Stimulated activated CD8-positive, alpha-beta memory T cell treated with anti-CD3 and anti-CD28 coated beads, Interleukin-15, amount 100 ng/mL, for 48 hours (primary cell): ENCODE data around the gene STAMBPL1.
"Not testable (repeated sequence)": the region's sequence is repeated elsewhere in the genome, so short reads cannot be mapped to it uniquely, and the experiment has no call there.

ENCODE experiments used
- DNase-seq, 2 donors: peaks; one replicate each; pipeline ENCODE4 v3.0.0-alpha.2; 2020; ENCODE audit warnings: low read depth in 2 of 2

STAMBPL1 gene

DNA sequence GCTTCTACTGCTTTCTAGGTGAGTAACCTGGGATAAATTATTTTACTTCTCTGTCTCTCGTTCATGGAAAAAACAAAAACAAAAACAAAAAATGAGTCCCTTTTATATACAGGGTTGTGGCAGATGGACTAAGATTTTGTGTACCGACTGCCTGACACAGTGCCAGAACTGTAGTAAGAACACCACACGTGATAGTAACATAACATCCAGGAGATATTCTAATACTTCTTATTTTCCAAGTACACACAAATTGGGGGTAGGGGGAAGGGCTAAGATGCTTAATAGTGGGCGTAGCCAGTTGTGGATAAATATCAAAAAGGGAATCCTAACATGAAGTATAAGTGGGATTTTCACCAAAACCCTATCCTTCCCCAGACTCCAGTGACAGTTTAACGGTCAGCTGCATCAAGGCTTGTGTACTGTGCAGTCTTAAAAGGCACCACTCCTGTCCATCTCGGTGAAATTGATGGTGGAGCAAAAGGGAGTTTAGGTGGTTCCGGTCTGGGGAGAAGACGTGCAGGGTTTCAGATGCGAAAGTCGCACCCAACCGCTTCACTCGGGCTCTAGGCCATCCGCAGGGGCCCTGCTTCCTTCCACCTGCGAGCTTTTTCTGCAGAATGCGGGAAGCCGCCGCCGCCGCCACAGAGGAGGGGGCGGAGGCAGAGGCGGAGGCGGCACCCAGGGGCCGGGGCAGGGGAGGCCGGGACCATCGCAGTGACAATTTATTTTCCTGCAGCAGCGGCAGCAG is at the start of gene STAMBPL1:
STAMBPL1 (plus strand) TSS at position 712 of the 748 bp plus-strand sequence. CDS start 21,464 bp downstream, outside the sequence.
- DNase-seq = peak; percentile 70 to 74

DNA sequence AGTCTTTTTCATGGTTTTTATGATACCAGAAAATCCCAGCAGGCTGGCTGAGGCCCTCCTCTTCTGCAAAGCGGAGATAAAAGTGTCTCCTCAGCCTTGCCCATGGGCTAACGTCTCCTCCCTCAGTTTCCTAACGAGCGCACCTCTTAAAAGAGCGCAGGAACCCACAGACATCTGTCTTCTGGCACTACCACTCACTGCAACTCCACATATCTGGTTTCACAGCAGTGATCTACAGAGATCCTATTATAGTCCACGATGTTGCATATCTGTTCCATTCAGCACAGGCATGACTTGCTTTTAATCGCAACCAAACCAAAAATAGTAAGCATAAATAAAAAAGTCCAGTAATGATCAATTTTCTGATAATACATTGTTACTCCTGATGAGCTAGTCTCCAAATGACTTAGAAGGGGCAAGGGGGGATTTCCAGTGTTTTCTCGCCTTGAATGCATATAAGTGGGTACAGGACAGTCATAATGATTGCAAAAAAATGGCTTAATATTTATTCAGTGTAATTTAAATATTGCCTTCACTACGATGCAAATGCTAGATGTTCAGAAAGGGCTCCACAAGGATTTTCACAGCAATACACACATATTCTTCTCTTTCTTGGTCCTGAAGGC is 49.3 kb upstream of the STAMBPL1 start:
- DNase-seq = no peak

DNA sequence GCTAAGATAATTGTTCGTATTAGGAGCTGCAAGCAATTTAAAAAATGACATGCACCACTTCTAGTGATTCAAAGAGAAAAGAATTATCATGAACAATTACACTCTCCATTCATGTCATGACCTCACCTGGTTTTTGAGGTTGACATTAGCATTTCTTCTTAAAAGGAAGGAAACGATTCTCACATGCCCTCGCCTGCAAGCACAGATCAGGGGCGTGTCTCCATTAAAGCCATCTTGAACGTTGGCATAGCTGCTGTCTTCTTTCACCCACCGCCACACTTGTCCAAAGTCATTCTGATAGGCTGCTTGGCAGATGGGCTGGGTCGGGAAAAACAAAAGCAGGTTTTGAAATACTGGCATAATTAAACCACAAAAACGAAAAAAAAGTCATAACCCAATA is 48.3 kb upstream of the STAMBPL1 start:
- DNase-seq = peak in 1 of 2 donors; percentile 41

DNA sequence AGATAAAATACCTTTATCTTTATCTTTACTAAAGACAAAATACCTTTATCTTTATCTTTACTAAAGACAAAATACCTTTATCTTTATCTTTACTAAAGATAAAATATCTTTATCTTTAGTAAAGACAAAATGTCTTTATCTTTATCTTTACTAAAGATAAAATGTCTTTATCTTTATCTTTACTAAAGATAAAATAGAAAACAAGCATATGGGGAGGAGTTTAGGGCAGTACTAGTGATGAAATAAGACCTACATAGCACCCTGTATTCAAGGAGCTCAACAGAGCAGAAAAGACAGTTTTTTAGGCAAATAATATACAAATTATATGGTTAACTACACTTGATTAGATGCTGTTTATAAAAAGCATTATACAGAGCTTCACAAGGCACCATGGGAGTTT is 47.7 kb upstream of the STAMBPL1 start:
- DNase-seq = no peak

DNA sequence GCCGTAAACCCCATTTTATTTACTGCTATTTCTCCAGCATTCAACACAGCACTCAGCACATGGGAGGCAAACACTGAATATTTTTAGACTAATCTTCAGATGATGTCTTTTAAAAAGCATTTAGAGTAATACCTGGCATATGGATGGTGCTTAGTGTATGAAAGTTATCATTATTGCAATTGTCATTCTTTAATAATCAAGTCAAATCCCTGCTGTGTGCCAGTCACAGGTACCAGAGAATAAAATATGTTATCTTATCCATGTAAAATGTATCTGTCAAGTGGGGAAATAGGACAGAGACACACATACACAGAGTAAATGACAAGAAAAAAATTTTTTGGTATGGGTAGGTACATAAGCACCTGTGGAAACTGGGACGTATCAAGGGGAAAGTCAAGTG is 46.9 kb upstream of the STAMBPL1 start:
- no peak for DNase-seq

DNA sequence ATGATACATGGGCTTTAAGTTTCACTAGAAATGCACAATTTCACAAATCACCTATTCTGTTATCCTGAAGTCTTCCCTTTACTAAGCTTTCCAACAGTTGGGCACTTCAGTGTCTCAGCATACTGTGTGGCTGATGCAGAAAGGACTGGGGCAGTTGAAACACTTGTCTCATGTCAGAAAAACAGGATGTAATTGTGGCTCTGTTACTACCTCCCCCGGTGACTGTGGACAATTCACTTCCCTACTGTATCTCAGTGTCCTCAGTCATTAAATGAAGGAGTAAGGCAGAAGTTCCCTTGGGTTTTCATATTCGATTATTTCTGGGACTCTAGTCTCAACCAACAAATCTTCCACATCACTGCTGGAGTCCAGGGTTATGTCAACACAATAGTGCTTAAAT is 46.3 kb upstream of the STAMBPL1 start:
- DNase-seq = no peak

DNA sequence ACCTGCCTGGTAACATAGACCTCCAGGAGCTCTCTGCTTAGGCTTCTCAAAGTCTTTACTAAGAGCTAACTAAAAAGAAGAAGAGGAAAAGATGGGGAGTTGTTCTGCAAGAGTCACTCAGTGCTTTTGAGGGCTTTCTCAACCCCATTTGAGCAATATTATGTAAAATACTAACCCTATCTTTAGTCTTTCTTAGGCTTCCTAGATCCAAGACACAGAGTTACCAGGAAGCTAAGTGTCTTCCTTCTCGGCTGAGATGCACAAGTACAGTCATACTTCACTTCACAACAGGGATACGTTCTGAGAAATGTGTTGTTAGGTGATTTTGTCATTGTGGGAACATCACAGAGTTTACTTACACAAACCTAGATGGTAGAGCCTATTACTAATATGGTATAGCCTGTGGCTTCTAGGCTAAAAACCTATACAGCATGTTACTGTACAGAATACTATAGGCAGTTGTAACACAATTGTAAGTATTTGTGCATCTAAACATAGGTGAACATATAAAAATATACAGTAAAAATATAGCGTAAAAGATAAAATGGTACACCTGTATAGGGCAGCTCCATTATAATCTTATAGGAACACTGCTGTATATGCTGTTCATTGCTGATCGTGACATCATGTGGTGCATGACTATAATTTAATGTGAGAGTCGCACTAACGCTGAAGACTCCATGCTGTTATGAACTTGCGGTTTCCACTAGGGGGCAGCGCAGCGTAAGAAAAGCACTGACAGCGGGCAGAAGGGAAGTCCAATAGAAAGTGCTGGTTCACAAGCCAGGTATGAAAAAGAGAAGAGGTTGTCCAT is 44.7 kb upstream of the STAMBPL1 start:
- DNase-seq = peak; percentile 71 to 72

DNA sequence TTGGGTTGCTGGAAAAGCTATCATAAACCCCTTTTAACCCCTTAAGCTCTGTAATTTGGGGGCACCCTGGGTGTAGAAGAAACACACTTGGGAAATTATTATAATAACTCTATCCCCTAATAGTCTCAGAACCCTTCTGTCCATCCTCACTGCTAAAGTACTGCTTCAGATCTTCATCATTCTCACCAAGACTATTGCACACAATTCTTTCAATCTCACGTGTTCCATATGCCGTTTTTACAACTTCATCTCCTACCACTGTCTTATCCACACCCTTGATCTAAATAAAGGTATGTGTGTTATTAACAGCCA is 44.2 kb upstream of the STAMBPL1 start:
- DNase-seq = no peak

DNA sequence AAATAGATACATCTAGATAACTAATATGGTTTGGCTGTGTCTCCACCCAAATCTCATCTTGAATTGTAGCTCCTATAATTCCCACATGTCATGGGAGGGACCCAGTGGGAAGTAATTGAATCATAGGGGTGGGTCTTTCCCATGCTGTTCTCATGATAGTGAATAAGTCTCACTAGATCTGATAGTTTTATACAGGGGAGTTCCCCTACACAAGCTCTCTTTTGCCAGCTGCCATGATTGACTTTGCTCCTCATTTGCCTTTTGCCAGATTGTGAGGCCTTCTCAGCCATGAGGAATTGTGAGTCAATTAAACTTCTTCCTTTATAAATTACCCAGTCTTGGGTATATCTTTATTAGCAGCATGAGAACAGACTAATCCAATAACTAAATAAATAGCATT is 42.4 kb upstream of the STAMBPL1 start:
- not testable (repeated sequence) for DNase-seq

DNA sequence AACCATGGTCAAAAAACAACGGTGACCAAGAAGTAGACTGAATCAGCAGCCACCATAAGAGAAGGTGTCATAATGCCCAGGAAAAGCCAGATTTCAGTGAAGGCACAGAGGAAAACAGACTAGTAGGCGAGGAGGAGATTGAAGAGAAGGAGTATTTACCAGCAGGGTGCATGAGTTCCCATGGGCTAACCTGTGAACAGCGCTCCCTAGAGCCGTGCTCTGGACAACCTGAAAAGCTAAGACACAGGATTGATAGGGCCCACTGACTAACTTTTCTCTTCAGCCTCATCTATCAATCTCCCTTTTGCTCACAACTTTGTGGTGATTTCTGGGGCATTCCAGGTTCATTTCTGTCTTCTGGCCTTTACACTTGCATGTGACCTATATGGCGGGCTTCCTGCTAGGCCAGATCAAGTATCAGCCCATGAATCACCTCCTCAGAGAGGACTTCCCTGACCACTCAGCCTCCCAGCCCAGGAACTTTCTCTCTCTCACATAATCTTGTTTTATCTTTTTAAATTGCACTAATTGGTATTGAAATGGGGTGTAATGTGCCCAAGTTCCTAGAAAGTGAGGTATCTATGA is 41.2 kb upstream of the STAMBPL1 start:
- DNase-seq = no peak

DNA sequence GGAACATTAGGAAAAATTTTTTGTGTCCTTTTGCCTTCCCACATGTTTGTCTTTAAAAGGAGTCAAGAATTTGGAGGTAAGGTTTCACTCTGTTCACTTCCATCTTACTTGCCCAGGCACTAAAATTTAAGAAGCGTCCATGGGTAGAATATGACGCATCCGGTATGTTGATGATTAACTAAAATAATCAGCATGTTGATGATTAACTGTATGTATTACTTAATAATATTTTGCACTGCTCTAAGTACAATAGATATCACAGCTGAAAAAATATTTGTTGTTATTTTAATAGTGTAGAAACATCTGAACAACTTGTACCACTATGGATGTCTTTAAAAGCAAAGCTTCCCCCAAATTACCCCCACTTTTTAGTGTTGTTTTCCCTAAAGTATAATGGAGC is 39.9 kb upstream of the STAMBPL1 start:
- DNase-seq = no peak

DNA sequence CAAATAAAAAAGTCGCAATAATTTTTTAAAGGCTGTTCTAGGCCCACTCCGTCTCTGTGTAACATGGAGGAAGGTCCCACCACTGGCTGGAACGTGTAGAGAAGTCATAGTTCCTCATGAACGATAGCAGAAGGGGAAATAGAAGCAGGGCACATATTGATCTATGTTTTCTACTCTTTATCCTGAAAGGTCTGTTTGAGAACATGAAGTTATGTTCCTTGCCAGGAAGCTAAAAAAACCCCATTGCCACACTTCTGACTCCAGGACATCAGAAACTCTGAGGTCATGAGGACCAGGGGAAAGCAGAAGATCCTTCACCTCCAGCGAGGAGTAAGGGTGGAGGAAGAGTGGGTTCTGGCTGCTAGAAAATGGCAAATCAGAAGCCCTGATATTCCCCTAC is 39.2 kb upstream of the STAMBPL1 start:
- DNase-seq = no peak

DNA sequence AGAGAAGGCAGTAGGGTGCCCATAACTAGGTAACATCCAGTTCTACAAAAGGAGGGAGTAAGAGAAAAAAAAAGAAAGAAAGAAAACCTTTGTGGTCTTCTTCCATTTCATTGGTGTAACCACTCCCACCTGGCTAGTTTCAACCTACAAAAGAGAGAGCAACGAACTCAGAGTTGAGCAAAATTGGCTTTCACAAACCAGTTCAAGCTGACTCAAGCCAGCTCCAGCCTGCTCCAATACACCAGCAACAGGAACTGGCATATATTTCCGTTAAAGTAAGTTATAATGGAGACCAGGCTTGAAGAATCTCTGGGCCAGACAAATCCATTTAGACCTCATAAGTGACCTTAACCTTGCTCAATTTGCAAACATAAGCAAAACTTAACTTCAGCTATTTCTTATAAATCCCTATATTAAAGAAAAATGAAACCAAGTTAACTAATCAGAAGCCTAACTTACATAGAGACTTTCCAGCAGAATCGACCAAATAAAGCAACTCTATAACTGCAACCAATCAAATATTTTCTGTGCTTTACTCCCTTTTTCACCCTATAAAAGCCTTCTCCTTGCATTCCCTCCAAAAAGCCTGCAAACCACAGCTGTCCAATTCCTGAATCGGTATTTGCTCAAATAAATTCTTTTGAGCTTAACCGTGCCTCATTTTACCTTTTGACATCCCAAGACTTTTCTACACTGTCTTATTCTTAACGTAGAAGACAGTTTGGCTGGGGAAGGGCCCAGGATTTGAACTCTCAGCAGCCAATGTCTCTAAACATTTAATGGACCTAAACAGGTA is 38.5 kb upstream of the STAMBPL1 start:
- no peak for DNase-seq

DNA sequence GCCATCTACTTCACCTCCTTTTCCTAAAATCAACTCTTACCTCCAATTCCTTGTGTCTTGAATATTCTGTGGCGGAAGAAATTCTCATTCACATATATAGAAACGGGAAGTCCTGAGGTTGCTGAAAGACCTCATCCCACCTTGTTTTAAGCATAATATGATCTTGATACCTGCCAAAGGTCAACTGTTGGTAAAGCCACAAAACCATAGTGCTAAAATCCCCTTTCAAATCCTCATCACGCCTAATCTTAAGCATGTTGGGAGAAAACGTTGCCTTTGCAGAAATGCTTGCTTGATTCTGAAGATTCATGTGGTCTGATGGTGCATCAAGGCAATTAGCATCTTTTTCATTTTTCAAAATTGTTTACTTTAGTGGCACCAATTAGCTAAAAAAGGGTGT is 36.9 kb upstream of the STAMBPL1 start:
- no peak for DNase-seq

DNA sequence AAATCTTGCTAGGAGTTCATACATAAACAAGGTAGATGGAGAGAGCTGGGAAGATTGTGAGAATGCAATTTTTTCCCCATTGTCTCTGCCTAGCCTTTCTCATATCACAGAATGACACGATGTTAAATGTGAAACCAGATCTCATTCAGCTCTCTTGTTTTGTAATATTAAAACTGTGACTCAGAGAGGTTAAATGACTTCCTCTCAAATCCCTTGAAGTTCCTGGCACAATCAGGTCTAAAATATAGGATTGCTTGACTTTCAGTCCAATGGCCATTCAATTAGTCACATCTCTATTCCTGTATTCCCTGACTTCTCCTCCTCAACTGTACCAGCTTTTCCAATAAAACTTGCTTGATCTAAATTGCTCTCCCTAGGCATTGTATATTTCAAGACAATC is 31.5 kb upstream of the STAMBPL1 start:
- DNase-seq = no peak

DNA sequence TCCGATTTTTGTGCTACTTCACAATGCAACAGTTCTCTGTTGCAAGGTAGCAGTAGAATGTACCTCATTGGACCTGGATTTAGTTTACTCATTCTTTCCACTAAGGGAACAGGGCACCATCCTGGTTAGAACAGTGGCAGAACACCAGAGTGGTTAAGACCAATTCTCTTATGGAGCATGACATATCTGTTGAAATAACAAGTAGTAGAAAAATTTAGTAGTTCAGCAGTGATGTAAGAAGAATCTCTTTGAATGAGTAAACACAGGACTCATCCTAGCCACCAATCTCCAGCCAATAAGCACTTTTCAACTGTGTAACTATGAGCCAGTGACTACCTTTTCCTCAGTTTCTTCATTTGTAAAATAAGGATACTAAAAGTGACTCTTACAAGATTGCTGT is 30.8 kb upstream of the STAMBPL1 start:
- DNase-seq = no peak

DNA sequence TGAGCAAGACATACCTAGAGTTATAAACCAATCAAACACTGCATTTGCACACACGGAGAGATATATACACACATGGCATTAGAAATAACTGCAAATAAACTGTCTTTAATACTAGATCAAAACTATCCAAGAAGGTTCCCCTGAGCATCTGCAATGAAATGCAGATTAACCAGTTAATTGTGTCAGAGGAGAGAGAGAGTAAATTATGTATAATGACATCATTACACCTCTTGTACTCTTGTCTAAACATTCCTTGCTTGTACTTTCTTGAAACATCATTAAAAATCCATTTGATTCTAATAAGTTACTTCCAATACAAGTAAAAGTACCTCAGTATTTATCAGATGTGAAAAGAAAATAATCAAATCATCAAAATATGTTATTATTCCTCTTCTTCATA is 29.3 kb upstream of the STAMBPL1 start:
- DNase-seq = no peak

DNA sequence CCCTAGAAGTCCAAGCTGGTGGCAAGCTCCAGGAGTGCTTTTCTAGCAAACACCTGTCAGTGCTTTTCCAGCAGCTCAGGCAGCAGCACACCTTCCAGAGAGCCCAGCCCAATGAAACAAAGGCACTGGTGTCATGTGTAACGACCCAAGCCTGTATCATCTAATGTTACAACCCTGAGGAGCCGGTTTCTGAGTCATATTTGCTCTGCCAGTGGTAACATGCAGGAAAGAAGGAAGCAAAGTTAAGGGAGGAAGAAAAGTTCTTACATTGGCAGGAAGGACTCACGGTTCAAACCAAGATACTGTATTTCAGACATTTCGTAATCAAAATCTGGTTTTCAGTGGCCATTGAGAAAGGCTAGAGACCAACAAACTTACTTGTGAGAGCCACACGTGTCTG is 28.3 kb upstream of the STAMBPL1 start, which contains the start of gene ANKRD22:
ANKRD22 (minus strand) TSS at position 139 of the 400 bp plus-strand sequence. CDS start 237 bp downstream, outside the sequence.
- DNase-seq = no peak

DNA sequence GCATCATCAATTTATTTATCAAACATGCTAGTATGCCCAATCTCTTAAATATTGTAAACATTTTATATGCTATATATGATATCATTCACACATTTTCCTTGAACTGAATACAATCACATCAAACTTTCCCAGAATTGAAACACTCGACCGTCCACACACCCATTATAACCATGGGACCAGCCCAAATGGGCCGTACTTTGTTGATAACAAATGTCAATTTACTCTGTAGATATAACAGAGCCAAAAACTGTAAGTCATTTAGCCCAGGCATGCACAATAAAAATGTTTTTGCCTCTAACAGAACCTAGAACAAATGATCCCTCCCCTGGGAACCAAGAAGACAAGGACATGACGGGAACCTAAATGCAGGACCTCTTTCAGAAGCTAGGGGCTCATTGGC is 27.7 kb upstream of the STAMBPL1 start:
- DNase-seq = no peak

DNA sequence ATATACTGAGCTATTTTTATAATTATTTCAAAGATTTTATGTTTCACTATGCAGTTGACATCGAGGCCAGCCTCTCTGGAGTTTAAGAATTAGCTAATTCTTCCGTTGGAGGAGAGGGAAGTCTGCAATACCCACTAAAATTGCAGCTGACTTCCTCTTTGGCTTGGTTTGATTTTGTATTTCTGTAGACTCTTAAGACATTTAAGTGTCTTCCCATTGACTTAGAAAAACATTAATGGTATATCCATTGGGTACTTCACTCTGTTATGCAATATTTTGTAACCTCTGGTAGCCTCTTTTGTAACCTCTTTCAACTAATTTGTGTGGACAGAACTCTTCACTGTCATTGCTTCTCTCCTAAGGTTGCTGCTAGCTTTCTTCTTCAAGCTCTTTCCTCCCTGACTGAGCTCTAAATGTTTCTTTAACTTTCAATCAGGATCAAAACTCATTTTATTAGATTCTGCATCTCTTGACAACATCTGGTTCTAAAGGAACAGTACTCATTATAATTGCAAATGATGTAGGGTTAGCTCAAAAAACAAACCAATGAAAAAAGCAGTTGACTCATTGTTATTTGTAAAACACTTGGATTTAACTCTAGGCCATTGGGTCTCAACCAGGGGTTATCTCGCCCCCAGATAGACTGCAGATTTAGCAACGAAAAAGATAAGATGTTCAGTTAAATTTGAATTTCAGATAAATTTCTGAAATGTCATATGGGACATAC is 26.7 kb upstream of the STAMBPL1 start:
- DNase-seq = no peak

DNA sequence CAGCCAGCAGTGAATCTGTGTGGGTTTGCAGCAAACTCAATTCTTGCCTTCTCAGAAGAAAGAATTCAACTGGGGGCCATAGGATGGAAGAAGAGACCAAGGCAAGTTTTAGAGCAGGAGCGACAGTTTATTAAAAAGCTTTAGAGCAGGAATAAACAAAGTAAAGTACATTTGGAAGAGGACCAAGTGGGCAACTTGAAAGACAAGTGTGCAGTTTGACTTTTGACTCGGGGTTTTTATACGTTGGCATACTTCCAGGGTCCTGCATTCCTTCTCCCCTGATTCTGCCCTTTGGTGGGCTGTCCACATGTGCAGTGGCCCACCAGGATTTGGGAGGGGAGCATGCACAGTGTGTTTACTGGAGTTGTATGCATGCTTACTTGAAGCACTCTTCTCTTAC is 25.4 kb upstream of the STAMBPL1 start:
- DNase-seq = no peak
